ENCODE measurements around the gene GPR143.
A peak's percentile ranks its signal among the peaks of the same experiment; 100 is the strongest.

GPR143 gene

GRCh38 chrX:9706421-9706820, 59.2 kb downstream of the GPR143 start:
- no peak for DNase-seq

DNA sequence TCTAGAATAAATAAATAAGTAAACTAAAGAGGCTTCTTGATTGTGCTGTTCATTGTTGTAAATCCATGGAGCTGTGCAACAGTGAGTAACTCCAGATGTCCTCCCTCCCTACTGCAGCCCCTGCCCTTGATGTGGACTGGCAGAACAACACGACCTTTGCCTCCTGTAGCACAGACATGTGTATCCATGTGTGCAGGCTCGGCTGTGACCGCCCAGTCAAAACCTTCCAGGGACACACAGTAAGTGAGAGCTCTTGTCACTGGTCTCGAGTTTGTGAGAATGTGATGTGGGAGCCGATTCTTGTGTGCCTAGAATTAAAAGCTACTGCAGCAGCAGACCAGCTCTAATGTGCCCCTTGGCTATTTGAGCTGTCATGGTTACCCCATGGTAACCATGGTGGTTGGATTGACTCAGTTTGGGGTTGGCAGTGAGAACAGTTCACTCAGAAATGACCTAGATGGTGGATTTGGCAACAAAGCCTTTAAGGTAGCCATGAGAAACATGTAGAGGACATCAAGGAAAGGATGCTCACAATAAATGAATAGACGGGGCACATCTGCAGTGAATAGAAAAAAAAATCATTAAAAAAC, 60.7 kb downstream of the GPR143 start:
- DNase-seq, result no peak

- no peak for DNase-seq
These were observed 62.2 kb downstream of the GPR143 start for GRCh38 chrX:9703406-9703805.

- DNase-seq, result no peak
These were observed 63.9 kb downstream of the GPR143 start for GRCh38 chrX:9701790-9702189.

- no peak for DNase-seq
These were observed 65.1 kb downstream of the GPR143 start for GRCh38 chrX:9700555-9700954.

GRCh38 chrX:9698576-9698975, 67.1 kb downstream of the GPR143 start:
- no peak for DNase-seq

DNA sequence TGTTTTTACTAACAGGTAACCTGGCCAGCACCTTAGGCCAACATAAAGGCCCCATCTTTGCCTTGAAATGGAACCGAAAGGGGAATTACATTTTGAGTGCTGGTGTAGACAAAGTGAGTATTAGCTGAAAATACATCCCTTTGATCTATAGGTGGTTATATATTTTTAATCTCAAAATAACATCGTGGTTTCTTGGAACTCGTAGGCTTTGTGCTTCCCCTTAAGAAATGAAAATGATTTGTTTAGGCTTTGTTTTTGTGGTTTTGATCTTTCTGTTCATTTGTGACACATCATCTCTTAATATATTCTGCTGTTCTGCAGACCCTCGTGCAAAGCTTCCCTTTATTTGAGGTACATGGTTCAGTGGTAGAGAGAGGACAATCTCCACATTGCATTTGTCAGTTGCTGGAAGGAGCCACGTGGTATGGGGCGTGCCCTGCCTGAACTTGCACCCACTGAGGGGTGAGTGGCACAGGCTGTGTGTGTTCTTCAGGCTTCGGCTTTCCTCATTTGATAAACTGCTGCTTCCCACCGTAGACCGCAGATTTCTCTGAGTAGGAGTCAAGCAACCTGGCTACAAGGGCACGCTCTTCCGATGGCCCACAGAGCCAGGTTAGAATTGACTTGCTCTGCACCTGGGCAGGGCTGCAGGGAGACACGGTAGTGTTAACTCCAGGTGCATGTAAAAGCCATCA, 72.2 kb downstream of the GPR143 start:
- no peak for DNase-seq

- DNase-seq, result no peak
These were observed 75.6 kb downstream of the GPR143 start for GRCh38 chrX:9690046-9690445.

- no peak for DNase-seq
These were observed 76.8 kb downstream of the GPR143 start for GRCh38 chrX:9688833-9689232.

GRCh38 chrX:9687899-9688298, 77.7 kb downstream of the GPR143 start:
- DNase-seq, result no peak

GRCh38 chrX:9683350-9683749, 82.3 kb downstream of the GPR143 start:
- DNase-seq, result no peak

GRCh38 chrX:9682861-9683260, 82.8 kb downstream of the GPR143 start:
- no peak for DNase-seq

DNA sequence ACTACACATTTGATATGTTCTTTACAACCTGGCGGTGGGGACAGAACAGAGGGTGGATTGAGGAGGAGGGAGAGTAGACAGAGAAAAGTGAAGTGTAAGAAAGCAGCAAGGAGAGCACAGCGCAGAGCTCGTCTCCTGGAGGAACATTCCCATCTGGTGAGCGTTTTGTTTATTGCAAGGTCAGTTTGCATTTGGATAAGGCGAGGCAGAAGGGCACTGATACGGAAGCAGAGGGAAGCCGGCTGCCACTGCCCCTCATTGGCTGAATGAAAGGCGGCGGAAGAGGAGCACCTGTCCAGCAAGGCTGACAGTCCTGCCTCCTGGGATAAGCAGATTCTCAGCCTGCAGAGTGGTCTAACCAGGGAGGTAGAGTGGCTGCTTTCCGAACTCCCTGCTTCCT, 83.2 kb downstream of the GPR143 start:
- DNase-seq, result no peak

DNA sequence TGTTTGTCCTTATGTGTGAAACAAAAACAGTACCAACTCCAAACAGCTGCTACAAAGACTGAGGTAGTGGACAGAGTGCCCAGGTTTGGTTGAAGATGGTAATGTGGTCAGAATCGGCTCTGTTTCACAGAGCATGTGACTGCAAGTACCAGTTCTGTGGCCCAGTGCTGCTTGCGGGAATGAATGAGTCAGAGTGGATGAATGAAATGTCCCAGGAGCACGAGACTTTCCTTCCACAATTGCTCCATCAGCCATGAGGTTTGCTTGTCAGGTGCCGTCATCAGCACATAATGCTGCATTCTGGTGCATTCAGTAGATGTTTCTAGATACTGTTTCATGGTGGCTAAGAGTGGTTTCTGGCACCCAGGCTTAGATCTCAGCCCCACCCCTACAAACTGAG, 84.2 kb downstream of the GPR143 start:
- DNase-seq, result no peak

DNA sequence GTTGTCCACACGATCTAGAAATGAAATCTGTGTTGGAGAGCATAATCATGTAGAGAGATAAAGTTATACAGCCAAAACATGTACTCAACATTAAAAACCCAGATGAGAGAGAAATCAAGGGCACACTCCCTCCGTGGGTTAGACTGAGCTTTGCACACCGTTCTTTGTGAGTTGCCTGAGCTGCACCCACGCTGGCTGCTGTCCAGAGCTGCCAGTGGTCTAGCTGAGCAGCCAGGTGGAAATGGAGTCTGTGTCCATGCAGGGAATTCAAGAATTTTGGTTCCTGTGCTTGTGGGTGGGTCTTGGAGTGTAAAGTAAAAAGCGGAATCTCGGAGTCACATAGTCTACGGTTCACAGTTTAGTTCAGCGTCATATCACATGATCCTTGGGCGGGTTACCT, 84.6 kb downstream of the GPR143 start:
- no peak for DNase-seq

- DNase-seq, result no peak
These were observed 87.3 kb downstream of the GPR143 start for GRCh38 chrX:9678215-9678965.

GRCh38 chrX:9677098-9677739, 88.4 kb downstream of the GPR143 start:
- DNase-seq, result peak; percentile 35

GRCh38 chrX:9676738-9677097, 88.9 kb downstream of the GPR143 start:
- DNase-seq, result no peak

DNA sequence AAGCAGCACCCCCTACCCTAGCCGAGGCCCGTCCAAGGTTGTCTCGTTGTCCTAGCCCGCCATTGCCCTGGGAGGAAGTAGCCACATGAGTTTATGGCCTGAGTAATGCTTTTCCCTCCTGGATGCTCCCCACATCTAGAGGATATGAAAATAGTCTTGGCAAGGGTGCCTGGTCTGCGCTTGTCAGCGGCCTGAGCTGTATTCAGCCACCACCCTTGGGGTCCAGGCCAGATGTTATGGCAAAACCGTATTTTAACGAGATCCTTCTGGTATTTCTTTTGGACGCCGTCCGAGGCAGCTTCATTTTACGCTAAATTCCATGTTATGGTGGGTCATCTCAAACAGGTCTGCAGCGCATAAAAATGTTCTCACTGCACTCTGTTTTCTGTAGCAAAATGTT, 89.3 kb downstream of the GPR143 start:
- DNase-seq, result no peak
